GM18507 (cell line): ENCODE results near the gene UFC1.

ENCODE experiments used
- DNase-seq: peaks from one replicate; pipeline ENCODE4 v3.0.0; 2011; ENCODE audit warnings: low read depth; ENCODE audit not compliant: insufficient read length; ENCODE audit errors: extremely low spot score
- FAIRE-seq: peaks from 2 replicates; lab custom pipeline; 2011; peaks lifted over from hg19 to GRCh38; lab: Jason Lieb, UNC

UFC1 gene

DNA sequence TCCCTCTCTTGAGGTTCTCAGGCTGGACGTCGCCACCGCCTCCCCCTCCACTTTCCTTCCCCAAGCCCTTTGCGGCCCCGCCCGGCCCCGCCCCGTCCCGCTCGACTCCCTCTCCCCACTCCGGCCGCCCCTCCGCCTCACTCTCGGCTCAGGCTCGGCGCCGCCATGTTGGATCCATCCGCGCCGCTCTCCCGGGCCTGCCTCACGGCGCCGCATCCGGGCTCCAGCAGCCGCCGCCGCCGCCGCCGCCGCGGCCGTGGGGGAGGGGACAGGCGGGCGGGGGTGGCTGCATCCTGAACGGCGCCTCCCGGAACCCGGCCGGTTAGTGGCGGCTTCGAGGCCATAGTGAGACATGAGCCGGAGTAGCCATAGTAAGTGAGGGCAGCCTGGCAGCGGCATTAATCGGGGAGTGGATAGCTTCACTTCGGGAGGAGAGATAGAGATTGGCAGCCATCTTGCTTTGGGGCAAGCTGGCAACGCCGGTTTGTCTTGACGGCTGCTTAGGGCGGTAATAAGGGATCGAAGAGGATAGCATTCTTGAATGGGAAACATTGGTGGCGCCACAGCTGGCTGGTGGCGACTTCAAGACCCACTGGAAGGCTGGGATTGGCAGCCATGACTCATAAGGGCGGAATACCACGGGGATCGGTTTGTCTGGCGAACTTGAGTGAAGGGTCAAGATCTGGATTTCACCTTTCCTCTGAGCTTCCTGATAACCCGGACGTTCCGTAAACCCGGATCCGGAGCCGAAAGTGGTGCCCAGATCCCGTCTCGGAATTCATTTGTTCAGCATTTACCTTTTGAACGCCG, 21.2 kb upstream of the UFC1 start, which contains the start of gene DEDD:
DEDD (minus strand) TSS at position 258 of the 810 bp plus-strand sequence. CDS start 8,205 bp downstream, outside the sequence.
- FAIRE-seq = peak; percentile 89
- DNase-seq = peak; percentile 84

DNA sequence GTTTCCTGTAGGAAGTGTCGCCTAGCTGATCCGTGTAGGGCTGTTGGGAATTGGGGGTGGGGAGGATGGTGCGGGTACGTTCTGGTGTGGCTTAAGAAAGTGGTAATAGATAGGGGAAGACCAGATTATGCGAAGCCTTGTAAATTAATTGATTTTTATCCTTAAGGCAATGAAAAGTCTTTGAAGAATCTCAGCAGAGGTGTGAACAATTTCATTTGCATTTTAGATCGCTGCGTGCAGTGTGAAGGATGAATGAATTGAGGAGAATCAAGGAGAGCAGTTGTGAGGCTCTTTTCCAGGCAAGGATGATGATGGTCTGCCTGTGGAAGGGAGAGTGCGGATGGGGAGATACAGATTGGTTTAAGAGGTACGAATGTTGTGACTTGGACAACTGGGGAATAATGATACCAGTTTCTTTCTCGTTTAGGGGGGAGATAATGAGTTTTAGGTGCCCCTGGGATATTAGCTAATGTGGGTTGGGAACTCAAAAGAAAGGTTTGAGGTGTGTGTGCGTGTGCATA, 20.5 kb upstream of the UFC1 start:
- FAIRE-seq (no peak), DNase-seq (no peak)

DNA sequence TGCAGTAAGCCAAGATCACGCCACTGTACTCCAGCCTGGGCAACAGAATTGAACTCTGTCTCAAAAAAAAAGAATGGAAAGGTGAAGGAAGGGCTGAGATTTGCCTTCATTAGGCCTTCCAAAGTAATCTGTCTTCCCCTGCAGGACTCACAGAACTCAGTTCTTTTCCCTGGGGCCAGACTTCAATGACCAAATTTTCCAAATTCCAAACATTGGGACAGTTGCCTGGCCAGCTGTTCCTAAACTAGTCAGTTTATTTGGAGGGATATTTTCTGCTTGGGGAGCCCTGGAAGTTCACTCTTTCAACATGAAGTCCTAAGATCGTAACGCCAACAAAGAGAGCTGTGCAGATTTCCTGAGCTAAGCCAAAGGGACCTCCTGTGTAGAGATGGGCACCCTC, 15.9 kb upstream of the UFC1 start:
- DNase-seq = no peak
- no peak for FAIRE-seq

DNA sequence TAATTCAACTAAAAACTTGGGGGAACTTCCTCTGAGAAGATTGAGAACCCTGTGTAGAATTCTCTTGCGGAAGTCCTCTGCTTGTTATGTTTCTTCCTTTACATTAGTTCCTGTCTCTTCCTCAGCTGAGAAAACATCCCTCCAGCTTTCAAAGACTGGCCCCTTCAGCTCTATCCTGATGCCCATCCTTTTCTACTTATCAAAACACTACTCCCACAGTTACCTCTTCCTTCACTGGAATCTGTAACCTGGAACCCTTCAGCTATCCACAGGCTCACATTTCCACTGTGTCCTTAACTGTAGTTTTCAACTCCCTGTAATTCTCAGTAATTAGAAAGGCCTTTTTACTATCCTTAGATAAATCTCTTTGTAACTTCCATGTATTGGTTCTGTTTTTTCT, 15.3 kb upstream of the UFC1 start:
- no peak for DNase-seq
- no peak for FAIRE-seq

DNA sequence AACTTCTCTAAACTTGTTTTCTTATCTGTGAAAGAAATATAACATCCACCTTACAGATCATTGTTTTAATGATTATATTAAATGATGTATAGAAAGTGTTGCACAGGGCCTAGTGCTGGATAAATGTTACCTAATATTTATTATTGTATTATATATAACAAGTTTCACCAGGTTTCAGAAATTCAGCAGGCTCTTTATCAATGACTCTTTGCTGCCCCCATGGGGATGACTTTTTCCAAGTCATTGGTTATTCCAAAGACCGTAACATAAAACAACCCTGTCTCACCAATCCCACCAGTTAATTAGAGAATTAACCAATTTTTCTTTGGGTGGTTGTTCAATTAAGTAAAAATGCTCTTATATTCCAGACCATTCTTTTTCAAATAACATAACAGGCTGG, 14.0 kb upstream of the UFC1 start:
- FAIRE-seq = no peak
- no peak for DNase-seq

DNA sequence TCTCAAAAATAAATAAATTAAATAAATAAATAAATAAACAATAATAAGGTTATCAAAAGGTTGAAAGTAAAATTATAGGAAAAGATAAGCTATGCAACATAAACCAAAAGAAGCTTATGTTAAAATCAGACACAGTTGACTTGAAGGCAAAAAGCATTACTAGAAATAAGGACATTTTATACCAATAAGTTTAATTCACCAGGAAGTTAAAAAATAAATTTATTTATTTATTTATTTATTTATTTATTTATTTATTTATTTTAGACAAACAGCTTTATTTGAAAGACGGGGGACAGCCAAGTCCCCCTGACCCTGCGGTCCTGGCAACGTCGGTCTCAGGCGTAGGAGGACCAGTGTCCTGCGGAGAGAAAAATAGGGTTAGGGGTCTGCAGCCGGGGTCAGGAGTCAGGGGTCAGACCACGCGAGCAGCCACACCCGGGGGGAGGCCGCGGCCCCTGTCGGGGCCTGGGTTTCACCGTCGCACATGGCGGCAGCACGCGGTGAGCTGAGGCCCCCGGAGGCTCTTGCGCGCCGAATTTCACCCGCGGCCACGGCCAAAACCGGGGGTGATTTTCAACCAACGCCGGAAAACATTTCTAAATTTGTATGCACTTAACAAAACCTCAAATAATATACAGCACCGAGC, 12.9 kb upstream of the UFC1 start:
- no peak for DNase-seq
- FAIRE-seq = no peak

DNA sequence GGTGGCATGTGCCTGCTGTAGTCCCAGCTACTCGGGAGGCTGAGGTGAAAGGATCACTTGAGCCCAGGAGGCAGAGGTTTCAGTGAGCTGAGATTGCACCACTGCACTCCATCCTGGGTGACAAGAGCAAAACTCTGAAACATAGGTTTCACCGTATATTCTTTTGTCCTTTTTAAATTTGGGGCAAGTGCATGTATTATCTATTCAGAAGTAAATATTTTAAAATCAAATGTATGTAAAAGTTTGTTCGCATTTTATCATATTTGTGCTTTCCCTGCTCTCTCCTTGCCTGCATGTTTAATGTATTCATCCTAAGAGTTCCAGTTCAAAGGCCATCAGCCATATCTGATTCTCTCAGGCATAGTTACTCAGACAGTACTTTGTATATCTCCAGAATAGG, 7.9 kb upstream of the UFC1 start:
- FAIRE-seq (no peak), DNase-seq (no peak)

DNA sequence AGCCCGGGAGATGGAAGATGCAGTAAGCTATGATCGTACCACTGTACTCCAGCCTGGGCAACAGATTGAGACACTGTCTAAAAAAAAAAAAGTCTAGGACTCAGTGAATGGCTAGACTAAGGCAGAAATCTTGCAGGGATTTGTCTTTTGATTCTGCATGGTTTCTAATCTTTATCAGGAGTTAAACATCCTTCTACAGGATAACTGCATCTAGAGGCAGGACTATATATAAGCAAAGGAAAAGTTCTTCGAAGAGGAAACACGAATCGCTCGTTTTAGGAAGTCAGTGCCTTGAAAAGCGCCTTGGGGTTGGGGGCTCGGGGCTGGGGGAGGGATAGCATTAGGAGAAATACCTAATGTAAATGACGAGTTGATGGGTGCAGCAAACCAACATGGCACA, 602 bp upstream of the UFC1 start:
- DNase-seq = no peak
- FAIRE-seq = no peak

DNA sequence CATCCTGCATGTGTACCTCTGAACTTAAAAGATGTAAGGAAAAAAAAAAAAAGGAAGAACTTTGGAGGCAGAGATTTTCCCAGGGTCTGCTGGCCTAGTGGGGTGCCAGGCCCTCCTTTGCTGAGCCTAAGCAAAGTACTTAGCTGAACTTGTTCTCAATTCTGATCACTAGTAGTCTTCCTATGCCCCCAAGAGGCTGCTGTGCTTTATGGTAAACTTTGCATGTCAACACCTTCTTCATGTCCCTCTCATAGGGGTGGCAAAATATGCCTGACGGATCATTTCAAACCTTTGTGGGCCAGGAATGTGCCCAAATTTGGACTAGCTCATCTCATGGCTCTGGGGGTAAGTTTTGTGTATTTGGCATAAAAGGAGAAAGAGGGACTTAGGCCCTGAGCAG, 4.1 kb downstream of the UFC1 start:
- FAIRE-seq = no peak
- no peak for DNase-seq

DNA sequence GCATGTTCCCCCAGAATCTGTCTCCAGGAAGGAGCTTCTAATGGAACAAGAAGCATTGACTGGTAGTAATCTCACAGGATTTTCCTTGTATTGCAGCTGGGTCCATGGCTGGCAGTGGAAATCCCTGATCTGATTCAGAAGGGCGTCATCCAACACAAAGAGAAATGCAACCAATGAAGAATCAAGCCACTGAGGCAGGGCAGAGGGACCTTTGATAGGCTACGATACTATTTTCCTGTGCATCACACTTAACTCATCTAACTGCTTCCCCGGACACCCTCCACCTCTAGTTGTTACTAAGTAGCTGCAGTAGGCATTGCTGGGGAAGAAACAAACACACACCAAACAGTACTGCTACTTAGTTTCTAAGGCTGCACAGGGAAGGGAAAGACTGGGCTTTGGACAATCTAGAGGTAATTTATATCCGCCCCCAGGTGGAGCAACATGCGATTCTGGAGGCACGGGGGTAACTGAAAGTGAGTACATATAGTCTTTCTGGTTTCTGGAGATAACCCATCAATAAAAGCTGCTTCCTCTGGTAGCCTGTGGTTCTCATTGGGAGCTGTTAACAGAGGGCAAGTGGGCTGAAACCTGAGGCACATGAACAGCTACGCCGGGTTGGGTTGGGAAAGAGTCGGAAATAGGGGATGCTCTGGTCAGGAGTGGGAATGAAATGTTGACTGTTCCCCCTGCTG, 4.7 kb downstream of the UFC1 start:
- FAIRE-seq = no peak
- no peak for DNase-seq

DNA sequence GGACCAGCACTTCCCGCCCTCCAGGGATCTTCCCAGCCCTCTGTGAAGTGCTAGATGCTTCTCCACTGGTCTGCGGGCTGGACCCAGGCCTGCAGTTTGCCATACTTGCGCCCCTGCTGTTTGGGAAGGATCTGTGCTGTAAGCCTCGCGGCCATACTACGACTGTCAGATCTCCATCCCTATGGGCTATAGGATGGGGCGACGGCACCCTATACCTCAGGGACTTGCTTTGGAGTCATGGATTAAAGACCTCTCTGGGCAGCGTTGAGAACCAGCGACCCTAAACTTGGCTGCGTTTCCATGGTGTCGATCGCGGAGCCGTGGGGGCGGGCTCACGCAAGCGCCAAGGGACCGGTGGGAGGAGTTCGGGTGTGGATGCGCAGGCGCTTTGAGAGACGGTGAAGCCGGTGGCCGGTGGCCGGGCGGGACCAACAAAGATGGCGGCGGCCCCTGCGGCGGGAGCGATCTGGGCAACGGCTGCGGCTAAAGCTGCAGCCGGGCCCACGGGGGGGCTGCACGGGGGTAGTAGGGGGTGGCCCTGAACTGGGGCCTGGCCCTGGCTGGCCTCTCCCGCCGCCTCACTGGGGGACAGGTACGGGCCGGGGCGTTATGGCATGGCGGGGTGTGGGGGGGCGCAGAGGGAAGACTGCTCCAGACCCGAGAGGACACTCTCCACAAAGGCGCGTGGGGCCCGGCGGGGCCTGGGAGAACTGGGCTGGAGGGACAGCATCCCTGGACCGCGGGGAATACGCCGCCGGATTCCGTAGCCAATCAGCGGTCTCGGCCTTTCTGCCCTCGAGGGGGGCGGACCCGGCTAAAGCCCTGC, 5.5 kb downstream of the UFC1 start, which contains the start of gene USP21:
USP21 (plus strand) TSS at position 414 of the 826 bp plus-strand sequence. CDS start 1,141 bp downstream, outside the sequence.
- FAIRE-seq (peak; percentile 81), DNase-seq (peak; percentile 91)

DNA sequence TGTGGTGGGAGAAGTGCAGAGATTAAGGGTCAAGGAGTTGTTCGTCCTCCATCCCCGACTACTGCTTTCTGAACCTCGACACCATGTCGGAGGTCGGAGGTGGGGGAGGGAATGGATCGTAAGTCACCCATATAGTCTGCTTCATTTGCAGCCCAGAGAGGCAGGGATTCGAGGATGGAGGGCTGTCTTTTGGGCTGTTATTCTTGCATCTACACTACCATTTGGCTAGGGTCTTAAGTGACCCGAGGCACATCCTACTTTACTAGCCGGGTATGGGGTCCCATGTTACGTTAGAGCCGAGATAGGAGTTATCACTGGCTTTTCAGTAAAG, 6.1 kb downstream of the UFC1 start:
- FAIRE-seq (no peak), DNase-seq (no peak)

DNA sequence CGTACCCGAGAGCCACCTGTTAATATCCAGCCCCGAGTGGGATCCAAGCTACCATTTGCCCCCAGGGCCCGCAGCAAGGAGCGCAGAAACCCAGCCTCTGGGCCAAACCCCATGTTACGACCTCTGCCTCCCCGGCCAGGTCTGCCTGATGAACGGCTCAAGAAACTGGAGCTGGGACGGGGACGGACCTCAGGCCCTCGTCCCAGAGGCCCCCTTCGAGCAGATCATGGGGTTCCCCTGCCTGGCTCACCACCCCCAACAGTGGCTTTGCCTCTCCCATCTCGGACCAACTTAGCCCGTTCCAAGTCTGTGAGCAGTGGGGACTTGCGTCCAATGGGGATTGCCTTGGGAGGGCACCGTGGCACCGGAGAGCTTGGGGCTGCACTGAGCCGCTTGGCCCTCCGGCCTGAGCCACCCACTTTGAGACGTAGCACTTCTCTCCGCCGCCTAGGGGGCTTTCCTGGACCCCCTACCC, 6.9 kb downstream of the UFC1 start:
- FAIRE-seq = no peak
- no peak for DNase-seq

DNA sequence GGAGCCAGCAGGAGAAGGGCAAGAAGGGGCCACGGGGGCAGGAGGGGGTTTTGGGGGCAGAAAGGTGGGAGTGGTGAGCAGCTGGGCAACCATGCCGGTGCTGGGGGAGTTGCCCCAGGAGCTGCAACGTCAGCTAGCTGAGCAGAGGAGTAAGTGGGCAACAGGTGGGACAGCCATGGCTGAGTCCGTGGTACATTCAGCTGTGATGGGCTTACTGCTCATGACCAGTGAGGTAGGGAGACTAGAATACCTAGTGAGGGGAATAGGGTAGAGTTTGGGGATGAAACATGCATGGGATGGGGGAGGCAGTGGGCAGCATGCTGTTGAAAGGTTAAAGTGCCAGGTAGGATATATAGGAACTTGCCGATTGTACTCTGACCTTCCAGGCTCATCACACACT, 7.9 kb downstream of the UFC1 start:
- no peak for FAIRE-seq
- no peak for DNase-seq

DNA sequence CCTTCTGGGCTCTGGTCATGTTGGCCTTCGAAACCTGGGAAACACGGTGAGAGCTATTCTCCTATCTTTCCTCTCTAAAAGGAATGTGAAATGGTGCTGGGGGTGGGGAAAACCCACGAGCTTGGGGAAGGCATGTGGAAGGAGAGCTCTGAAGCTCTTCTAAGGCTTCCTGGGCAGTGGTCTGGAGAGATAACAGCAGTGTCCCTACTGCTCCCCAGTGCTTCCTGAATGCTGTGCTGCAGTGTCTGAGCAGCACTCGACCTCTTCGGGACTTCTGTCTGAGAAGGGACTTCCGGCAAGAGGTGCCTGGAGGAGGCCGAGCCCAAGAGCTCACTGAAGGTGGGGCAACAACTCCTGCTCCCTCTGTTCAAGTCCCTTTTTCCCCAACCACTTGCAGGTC, 8.3 kb downstream of the UFC1 start:
- FAIRE-seq = no peak

DNA sequence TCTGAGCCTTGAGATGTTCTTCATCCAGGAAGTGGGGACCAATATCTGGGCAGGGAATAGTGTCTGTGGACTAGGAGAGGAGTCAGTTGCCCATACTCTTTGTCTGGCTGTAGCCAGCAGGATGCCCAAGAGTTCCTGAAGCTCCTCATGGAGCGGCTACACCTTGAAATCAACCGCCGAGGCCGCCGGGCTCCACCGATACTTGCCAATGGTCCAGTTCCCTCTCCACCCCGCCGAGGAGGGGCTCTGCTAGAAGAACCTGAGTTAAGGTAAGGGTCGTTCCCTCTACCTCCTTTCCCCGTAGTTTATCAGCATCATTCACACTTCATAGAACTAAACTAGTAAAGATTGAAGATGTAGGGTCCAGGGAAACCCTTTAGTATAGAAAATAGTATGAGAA, 9.0 kb downstream of the UFC1 start:
- DNase-seq (no peak), FAIRE-seq (no peak)

More for the DNA sequence above, 8.3 kb downstream of the UFC1 start:
- no peak for DNase-seq

DNA sequence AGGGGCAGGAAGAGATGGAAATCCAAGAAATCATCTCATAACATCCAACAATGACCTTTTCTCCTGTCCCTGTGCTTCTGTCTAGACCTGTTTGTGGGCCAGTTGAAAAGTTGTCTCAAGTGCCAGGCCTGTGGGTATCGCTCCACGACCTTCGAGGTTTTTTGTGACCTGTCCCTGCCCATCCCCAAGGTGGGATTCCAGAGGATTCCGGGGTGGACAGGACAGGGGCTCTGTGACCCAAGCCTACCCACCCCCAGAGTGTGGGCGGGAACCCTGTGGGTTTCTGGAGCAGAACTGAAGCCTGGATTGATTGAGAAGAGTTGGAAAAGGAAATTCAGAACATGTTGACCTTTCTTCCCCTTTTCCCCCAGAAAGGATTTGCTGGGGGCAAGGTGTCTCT, 10.0 kb downstream of the UFC1 start:
- FAIRE-seq (no peak), DNase-seq (no peak)

DNA sequence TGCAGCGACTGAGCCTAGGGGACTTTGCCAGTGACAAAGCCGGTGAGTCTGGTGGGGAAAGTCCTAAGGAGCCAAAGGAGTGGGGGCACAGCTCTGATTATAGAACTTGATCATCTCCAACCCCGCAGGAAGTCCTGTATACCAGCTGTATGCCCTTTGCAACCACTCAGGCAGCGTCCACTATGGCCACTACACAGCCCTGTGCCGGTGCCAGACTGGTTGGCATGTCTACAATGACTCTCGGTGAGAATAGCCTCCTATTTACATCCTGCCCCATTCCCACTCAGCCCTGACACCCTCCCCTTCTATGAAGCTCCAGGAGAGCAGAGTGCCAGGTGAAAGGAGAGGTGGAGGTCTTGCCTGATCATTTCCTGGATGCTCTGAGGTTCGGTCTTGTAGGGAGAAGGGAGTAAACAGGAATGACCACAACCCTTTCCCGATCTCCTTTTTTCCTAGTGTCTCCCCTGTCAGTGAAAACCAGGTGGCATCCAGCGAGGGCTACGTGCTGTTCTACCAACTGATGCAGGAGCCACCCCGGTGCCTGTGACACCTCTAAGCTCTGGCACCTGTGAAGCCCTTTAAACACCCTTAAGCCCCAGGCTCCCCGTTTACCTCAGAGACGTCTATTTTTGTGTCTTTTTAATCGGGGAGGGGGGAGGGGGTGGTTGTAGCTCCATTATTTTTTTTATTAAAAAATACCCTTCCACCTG, 11.3 kb downstream of the UFC1 start:
- DNase-seq = no peak
- FAIRE-seq = no peak
